ENCODE measurements around the gene KREMEN1. TPM values are rescaled to one million over a fixed set of nuclear protein-coding genes. Genes with fewer than 3 reads are reported as not detected.

KREMEN1 gene
- total and polyA plus RNA-seq, 12 donors = 4.3 to 58.7 (median 27.8) TPM

DNA sequence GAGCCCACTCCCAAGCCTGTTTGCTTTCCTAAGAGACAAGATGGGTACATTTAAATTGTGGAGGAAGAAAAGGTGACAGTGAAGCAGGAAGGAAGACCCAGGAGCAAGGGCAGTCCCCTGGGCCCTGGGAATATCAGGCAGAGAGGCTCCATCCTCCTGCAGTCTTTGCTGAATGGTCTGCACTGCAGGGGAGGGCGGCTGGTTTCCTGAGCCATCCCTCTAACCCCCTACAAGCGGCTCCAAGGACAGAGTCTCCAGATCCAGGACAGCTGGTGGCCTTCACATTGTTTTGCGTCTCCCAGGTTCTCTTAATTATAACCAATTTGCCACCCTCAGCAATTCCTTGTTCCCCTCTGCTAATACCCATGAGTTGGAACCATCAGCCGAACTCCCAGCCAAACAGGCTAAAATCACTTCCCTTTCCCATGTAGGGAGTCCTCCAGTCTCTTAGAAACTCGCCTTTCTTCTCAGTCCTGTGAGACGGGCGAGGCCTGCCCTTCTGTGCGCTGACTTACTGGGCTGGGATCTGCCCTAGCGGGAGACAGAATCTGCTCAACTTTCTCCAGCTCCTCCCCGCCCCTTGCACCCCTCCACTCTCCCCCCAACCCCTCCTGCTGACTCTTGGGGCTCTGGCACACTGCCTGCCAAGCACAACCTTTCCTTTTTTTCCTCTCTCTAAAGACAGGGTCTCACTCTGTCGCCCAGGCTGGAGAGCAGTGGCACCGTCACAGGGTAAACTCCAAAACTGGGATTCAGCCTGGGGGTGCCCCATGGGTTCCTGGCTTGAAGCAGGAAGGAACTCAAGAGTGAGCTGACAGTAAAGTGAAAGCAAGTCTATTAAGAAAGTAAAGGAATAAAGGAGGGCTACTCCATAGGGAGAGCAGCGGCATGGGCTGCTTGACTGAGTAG lies 79.5 kb downstream of the KREMEN1 start:
- TF ChIP-seq, protein P1, sequence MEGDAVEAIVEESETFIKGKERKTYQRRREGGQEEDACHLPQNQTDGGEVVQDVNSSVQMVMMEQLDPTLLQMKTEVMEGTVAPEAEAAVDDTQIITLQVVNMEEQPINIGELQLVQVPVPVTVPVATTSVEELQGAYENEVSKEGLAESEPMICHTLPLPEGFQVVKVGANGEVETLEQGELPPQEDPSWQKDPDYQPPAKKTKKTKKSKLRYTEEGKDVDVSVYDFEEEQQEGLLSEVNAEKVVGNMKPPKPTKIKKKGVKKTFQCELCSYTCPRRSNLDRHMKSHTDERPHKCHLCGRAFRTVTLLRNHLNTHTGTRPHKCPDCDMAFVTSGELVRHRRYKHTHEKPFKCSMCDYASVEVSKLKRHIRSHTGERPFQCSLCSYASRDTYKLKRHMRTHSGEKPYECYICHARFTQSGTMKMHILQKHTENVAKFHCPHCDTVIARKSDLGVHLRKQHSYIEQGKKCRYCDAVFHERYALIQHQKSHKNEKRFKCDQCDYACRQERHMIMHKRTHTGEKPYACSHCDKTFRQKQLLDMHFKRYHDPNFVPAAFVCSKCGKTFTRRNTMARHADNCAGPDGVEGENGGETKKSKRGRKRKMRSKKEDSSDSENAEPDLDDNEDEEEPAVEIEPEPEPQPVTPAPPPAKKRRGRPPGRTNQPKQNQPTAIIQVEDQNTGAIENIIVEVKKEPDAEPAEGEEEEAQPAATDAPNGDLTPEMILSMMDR (IDR thresholded peaks at IDR 0.05) = no peak
- TF ChIP-seq POLR2A (IDR thresholded peaks at IDR 0.05) = no peak
- H3K4me1 ChIP-seq (replicated peaks in 1 of 2) = peaks cover 42 to 46% of the 10 kb centered on the region in 2 donors
- DNase-seq = peak in 5 of 7 donors; percentile 34 to 58 (median 51)
- WGBS, 4 donors = 44 to 66% (median 51%) methylated on average over 13 of the region's 13 CpGs
- H3K27ac ChIP-seq = peak overlapping the region in 4 of 5 donors; percentile 33 to 78 (median 70)
- no peak overlapping the region for H3K4me3 ChIP-seq
- H3K36me3 ChIP-seq (replicated peaks in 1 of 2) = no peaks in the 10 kb centered on the region
- no peaks in the 10 kb centered on the region for H3K27me3 ChIP-seq
- intact Hi-C loops (cut with DNase I) = loop anchor here (5.0 to 10.0 kb wide), 3 partner anchors 77 to 297 kb away; partner anchors contain the start of gene KREMEN1 (in 2 of the 2)
- no peaks in the 10 kb centered on the region for H3K9me3 ChIP-seq (replicated peaks in 1 of 3)

DNA sequence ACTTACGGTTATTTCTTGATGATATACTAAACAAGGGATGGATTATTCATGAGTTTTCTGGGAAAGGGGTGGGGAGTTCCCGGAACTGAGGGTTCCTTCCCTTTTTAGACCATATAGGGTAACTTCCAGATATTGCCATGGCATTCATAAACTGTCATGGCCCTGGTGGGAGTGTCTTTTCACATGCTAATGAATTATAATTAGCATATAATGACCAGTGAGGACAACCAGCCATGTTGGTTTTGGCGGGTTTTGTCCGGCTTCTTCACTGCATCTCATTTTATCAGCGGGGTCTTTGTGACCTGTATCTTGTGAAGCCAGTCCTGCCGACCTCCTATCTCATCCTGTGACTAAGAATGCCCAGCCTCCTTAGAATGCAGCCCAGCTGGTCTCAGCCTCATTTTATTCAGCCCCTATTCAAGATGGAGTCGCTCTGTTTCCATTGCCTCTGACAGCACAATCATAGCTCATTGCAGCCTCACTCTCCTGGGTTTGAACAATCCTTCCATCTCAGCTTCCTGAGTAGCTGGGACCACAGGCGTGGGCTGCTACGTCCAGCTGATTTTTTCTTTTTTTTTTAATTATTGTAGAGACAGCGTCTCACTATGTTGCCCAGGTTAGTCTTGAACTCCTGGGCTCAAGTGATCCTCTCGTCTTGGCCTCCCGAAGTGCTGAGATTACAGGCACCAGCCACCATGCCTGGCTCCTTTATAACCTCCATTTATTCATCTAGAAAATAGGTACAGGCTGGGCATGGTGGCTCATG lies 80.3 kb downstream of the KREMEN1 start:
- Histone ChIP-seq H3K4me1 (replicated peaks in 1 of 2) (peaks cover 42 to 46% of the 10 kb centered on the region in 2 donors), H3K9me3 (replicated peaks in 1 of 3) (no peaks in the 10 kb centered on the region), H3K36me3 (replicated peaks in 1 of 2) (no peaks in the 10 kb centered on the region), H3K4me3 (no peak overlapping the region), H3K27ac (peak overlapping the region in 3 of 5 donors; percentile 68 to 78 (median 71)), H3K27me3 (no peaks in the 10 kb centered on the region)
- DNase-seq = peak in 2 of 7 donors; percentile 25 to 36
- TF ChIP-seq, protein P1 (IDR thresholded peaks at IDR 0.05) = no peak
- TF ChIP-seq POLR2A (IDR thresholded peaks at IDR 0.05) = no peak
- 91 to 94% (median 92%) methylated on average over 12 of the region's 12 CpGs for WGBS, 4 donors
- intact Hi-C loops (cut with DNase I) = loop anchor here (5.0 to 10.0 kb wide), 3 partner anchors 78 to 298 kb away; partner anchors contain the start of gene KREMEN1 (in 2 of the 2)

GRCh38 chr22:29154364-29155048 lies 81.7 kb downstream of the KREMEN1 start:
- Histone ChIP-seq H3K9me3 (replicated peaks in 1 of 3) (no peaks in the 10 kb centered on the region), H3K27me3 (no peaks in the 10 kb centered on the region), H3K27ac (no peak overlapping the region), H3K36me3 (replicated peaks in 1 of 2) (no peaks in the 10 kb centered on the region), H3K4me1 (replicated peaks in 1 of 2) (peaks cover 40 to 43% of the 10 kb centered on the region in 2 donors), H3K4me3 (peak overlapping the region in 2 of 4 donors; percentile 11 to 45)
- DNase-seq = peak; percentile 70 to 88 (median 81)
- TF ChIP-seq POLR2A (IDR thresholded peaks at IDR 0.05) = no peak
- TF ChIP-seq, protein P1 (IDR thresholded peaks at IDR 0.05) = peak; percentile 83 to 98 (median 95)
- intact Hi-C loops (cut with DNase I) = loop anchor here (5.0 to 10.0 kb wide), 3 partner anchors 80 to 300 kb away; partner anchors contain the start of gene KREMEN1 (in 2 of the 2)
- 2 to 5% (median 3%) methylated on average over 10 to 21 of the region's 21 CpGs for WGBS, 4 donors
